CD4-positive, alpha-beta T cell (primary cell): ENCODE results near the gene ODC1. TPM values are rescaled to one million over a fixed set of nuclear protein-coding genes. Genes with fewer than 3 reads are reported as not detected.
"Not testable (repeated sequence)": the region's sequence is repeated elsewhere in the genome, so short reads cannot be mapped to it uniquely, and the experiment has no call there.

Source experiments
- ATAC-seq: fragments of 200-7000 bp; cut with Tn5 transposase; one replicate; pipeline ENCODE4 v1.10.0; 2022; ENCODE audit warnings: mild to moderate bottlenecking; ENCODE audit not compliant: poor library complexity
- CTCF ChIA-PET: fragments of 350-600 bp; sonication (Branson Sonifier 250); formaldehyde crosslinking; loops from one replicate; lab custom pipeline; 2021; ENCODE audit warnings: antibody characterized with exemption, inconsistent platforms; lab: Charles Lee
- POLR2A ChIA-PET: fragments of 350-600 bp; sonication (Branson Sonifier 250); formaldehyde crosslinking; loops from one replicate; lab custom pipeline; 2021; ENCODE audit warnings: antibody characterized with exemption, inconsistent platforms; lab: Charles Lee
- DNase-seq, 14 experiments: peaks; one replicate each; pipeline ENCODE4 v3.0.0-alpha.2; 2013 to 2020; ENCODE audit warnings: mixed read lengths in 2 of 14
- H3K27ac ChIP-seq, 2 donors: one replicate each; pipeline versions ENCODE4 v1.5.1 to v1.7.0; 2013; ENCODE audit warnings: low read length in 2 of 2, low read depth in 1 of 2, mild to moderate bottlenecking in 1 of 2
- H3K27me3 ChIP-seq, 2 experiments: 1 replicate in 1 of 2; 2 replicates in 1 of 2; pipeline versions ENCODE4 v1.6.1 to v1.7.0; 2013; ENCODE audit warnings: low read length in 2 of 2, control low read depth in 1 of 2, mild to moderate bottlenecking in 1 of 2, moderate library complexity in 1 of 2; ENCODE audit not compliant: insufficient read depth in 2 of 2, control insufficient read depth in 1 of 2
- H3K36me3 ChIP-seq: one replicate; pipeline ENCODE4 v1.6.1; 2013; ENCODE audit warnings: low read length, control low read depth; ENCODE audit not compliant: insufficient read depth
- H3K4me1 ChIP-seq: one replicate; pipeline ENCODE4 v1.6.1; 2013; ENCODE audit warnings: low read length, control low read depth; ENCODE audit not compliant: insufficient read depth
- H3K4me3 ChIP-seq: one replicate; pipeline ENCODE4 v1.5.1; 2013; ENCODE audit warnings: mild to moderate bottlenecking, low read length, moderate library complexity
- H3K9me3 ChIP-seq, 2 experiments: 1 replicate in 1 of 2; 2 replicates in 1 of 2; pipeline versions ENCODE4 v1.6.1 to v1.7.0; 2013; ENCODE audit warnings: low read length in 2 of 2, mild to moderate bottlenecking in 2 of 2, control low read depth in 1 of 2, moderate library complexity in 1 of 2; ENCODE audit not compliant: control insufficient read depth in 1 of 2, insufficient read depth in 1 of 2
- H3K27ac Mint-ChIP-seq: one replicate; pipeline ENCODE4 v1.8.0; 2020; ENCODE audit warnings: mixed read lengths
- H3K27me3 Mint-ChIP-seq: one replicate; pipeline ENCODE4 v1.8.0; 2021; ENCODE audit warnings: mixed read lengths
- H3K36me3 Mint-ChIP-seq: one replicate; pipeline ENCODE4 v1.8.0; 2021; ENCODE audit warnings: low read depth, mixed read lengths
- H3K4me1 Mint-ChIP-seq: one replicate; pipeline ENCODE4 v1.8.0; 2021; ENCODE audit warnings: low read depth, mixed read lengths
- H3K4me3 Mint-ChIP-seq: one replicate; pipeline ENCODE4 v1.8.0; 2020; ENCODE audit warnings: mild to moderate bottlenecking, mixed read lengths
- H3K9me3 Mint-ChIP-seq: one replicate; pipeline ENCODE4 v1.8.0; 2020; ENCODE audit warnings: mixed read lengths
- intact Hi-C, 2 experiments: fragments of 100-400 bp; cut with DNase I in 1 of 2; cut with micrococcal nuclease in 1 of 2; formaldehyde crosslinking; loops; one replicate each; pipeline versions ENCODE4 v1.15.1 to v1.9.0; 2023 to 2025; cut with DNase I, micrococcal nuclease
- total RNA-seq, 174 experiments: library from RNA in 2 of 174; stranded (reverse) in 2 of 174; gene quantifications; one replicate each; pipeline ENCODE4 v1.2.3 and lab custom pipeline; 2021 to 2026
- TF ChIP-seq, protein P1 (sequence below): fragments of 200-600 bp; IDR thresholded peaks from one replicate; pipeline ENCODE4 v1.8.0; 2022; ENCODE audit warnings: antibody characterized with exemption, mild to moderate bottlenecking

Gene ODC1
- total RNA-seq, 2 experiments from 2014 or later, result 162 to 164 TPM

DNA sequence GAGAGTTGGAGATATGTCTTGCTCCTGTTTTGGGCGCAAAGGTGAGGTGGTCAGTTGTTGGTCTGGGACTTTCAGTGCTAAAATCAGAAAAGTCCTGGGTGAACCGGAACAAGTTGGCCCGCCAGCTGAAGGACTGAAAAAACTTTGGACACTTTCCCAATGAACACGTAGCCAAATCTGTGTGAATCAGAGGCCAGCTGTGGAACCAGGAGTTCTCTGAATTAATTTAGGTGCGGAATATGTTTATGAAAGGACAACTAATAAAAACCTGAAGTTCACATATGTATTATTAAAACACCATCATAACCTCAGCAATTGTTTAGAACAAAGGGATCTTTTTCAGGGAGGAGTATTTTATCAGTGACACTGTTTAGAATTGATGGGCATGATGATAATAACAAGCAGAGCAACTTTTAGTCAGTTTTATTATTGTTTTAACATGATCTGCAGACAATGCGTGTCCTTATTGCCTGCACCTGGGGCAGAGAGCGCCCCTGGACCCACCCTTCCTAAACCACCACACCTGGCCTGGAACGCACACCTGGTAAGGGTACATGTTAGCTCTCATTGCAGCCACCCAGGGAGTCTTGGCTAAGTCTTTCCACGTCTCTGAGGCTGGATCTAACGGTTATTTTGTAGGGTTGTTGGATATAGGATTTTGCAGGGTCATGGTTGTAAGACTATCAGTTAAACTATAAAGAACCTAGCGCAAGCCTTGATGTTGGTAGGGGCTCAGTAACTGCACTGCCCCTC, 9.9 kb upstream of the ODC1 start:
- Mint-ChIP-seq H3K4me1 (peaks cover 5% of the 10 kb centered on the region), H3K36me3 (no peaks in the 10 kb centered on the region), H3K9me3 (no peaks in the 10 kb centered on the region), H3K4me3 (no peak overlapping the region), H3K27me3 (no peaks in the 10 kb centered on the region), H3K27ac (no peak overlapping the region)
- Histone ChIP-seq H3K36me3 (no peaks in the 10 kb centered on the region), H3K27ac (no peak overlapping the region), H3K4me1 (peaks cover 2% of the 10 kb centered on the region), H3K9me3 (no peaks in the 10 kb centered on the region), H3K27me3 (peaks cover 0 to 2% of the 10 kb centered on the region in 2 experiments), H3K4me3 (no peak overlapping the region)
- TF ChIP-seq, protein P1, sequence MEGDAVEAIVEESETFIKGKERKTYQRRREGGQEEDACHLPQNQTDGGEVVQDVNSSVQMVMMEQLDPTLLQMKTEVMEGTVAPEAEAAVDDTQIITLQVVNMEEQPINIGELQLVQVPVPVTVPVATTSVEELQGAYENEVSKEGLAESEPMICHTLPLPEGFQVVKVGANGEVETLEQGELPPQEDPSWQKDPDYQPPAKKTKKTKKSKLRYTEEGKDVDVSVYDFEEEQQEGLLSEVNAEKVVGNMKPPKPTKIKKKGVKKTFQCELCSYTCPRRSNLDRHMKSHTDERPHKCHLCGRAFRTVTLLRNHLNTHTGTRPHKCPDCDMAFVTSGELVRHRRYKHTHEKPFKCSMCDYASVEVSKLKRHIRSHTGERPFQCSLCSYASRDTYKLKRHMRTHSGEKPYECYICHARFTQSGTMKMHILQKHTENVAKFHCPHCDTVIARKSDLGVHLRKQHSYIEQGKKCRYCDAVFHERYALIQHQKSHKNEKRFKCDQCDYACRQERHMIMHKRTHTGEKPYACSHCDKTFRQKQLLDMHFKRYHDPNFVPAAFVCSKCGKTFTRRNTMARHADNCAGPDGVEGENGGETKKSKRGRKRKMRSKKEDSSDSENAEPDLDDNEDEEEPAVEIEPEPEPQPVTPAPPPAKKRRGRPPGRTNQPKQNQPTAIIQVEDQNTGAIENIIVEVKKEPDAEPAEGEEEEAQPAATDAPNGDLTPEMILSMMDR, result no peak
- CTCF ChIA-PET, result no interaction called here
- POLR2A ChIA-PET, result no interaction called here
- intact Hi-C loops, result no loop called here
- DNase-seq (no peak), ATAC-seq (no peak)

DNA sequence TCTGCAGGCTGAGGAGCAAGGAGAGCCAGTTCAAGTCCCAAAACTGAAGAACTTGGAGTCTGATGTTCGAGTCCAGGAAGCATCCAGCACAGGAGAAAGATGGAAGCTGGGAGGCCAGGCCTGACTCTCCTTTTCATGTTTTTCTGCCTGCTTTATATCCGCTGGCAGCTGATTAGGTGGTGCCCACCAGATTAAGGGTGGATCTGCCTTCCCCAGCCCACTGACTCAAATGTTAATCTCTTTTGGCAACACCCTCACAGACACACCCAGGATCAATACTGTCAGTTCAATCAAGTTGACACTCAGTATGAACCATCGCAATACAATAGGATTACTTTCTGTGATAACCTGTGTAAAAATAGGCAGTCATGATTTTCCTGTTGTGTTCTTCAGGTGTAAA, 9.1 kb upstream of the ODC1 start:
- POLR2A ChIA-PET, ATAC-seq, CTCF ChIA-PET: not testable (repeated sequence)

DNA sequence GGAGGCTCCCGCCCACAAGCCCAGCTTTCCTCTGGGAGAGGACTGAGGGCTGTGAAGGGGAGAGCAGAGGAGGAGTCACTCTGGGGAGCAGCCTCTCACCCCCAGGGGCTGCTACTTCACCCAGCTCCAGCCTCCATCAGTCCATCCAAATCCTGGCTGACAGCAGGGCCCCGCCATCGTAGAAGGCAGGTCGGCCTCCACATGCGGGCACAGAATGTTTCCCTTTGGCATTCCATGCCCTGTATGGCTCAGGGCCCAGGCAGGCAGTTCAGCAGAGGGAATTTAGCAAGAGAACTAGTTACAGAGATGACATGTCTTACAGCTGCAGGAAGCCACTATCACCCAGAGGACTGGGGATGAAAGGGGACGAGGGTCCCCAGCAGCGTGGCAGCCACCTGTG, 6.4 kb upstream of the ODC1 start:
- Histone ChIP-seq H3K27me3 (no peaks in the 10 kb centered on the region), H3K4me1 (peaks cover 11% of the 10 kb centered on the region), H3K36me3 (no peaks in the 10 kb centered on the region), H3K4me3 (no peak overlapping the region), H3K27ac (no peak overlapping the region), H3K9me3 (no peaks in the 10 kb centered on the region)
- POLR2A ChIA-PET, result no interaction called here
- H3K27ac Mint-ChIP-seq, result no peak overlapping the region
- no peak for DNase-seq
- H3K27me3 Mint-ChIP-seq, result no peaks in the 10 kb centered on the region
- TF ChIP-seq, protein P1, result no peak
- H3K36me3 Mint-ChIP-seq, result no peaks in the 10 kb centered on the region
- H3K4me1 Mint-ChIP-seq, result peaks cover 20% of the 10 kb centered on the region
- intact Hi-C loops, result loop anchor here in 1 of 2 experiments (5.0 kb wide), 2 partner anchors 353 to 1617 kb away; partner anchors contain the start of gene KIDINS220
- CTCF ChIA-PET, result no interaction called here
- no peaks in the 10 kb centered on the region for H3K9me3 Mint-ChIP-seq
- no peak for ATAC-seq
- H3K4me3 Mint-ChIP-seq, result no peak overlapping the region

More for the DNA sequence above, 9.1 kb upstream of the ODC1 start:
- H3K4me3 Mint-ChIP-seq, H3K36me3 ChIP-seq, H3K27me3 Mint-ChIP-seq, H3K4me1 ChIP-seq, H3K4me1 Mint-ChIP-seq, H3K27ac ChIP-seq, H3K9me3 Mint-ChIP-seq, H3K9me3 ChIP-seq, intact Hi-C loops, H3K27ac Mint-ChIP-seq, DNase-seq, H3K4me3 ChIP-seq, H3K27me3 ChIP-seq, H3K36me3 Mint-ChIP-seq: not testable (repeated sequence)
